SJCRH30 (cell line): ENCODE data around the gene SPNS3. TPM values are rescaled to one million over a fixed set of nuclear protein-coding genes. Genes with fewer than 3 reads are reported as not detected.

Experiments
- DNase-seq, 2 experiments: peaks; one replicate each; pipeline ENCODE4 v3.0.0-alpha.2; 2015 to 2020
- H3K27ac ChIP-seq: fragments of 250-450 bp; sonication (Bioruptor Pico); 2 replicates; pipeline ENCODE4 v1.5.1; 2020; ENCODE audit warnings: mild to moderate bottlenecking, moderate library complexity
- H3K27me3 ChIP-seq: fragments of 250-450 bp; sonication (Bioruptor Pico); 2 replicates; pipeline ENCODE4 v1.5.1; 2020; ENCODE audit warnings: mild to moderate bottlenecking, moderate library complexity
- H3K36me3 ChIP-seq: fragments of 250-450 bp; sonication (Bioruptor Pico); 2 replicates; pipeline ENCODE4 v1.5.1; 2020; ENCODE audit warnings: mild to moderate bottlenecking, moderate library complexity
- H3K4me1 ChIP-seq: fragments of 250-450 bp; sonication (Bioruptor Pico); 2 replicates; pipeline ENCODE4 v1.5.1; 2020; ENCODE audit warnings: mild to moderate bottlenecking, moderate library complexity
- H3K4me3 ChIP-seq: fragments of 250-450 bp; sonication (Bioruptor Pico); 2 replicates; pipeline ENCODE4 v1.5.1; 2020; ENCODE audit warnings: mild to moderate bottlenecking, moderate library complexity
- H3K9me3 ChIP-seq: fragments of 250-450 bp; sonication (Bioruptor Pico); replicated peaks from 2 replicates; pipeline ENCODE4 v1.5.1; 2020; ENCODE audit warnings: mild to moderate bottlenecking, moderate library complexity
- total RNA-seq: library from RNA; depleted of rRNA; stranded (reverse); fragments of >200 nt; shearing (Covaris generic); gene quantifications from 2 replicates; pipeline ENCODE4 v1.2.3, GENCODE V29; 2014

Gene SPNS3
- total RNA-seq, 1 experiment from 2014 or later, result not detected

GRCh38 chr17:4475001-4475400, 41.3 kb downstream of the SPNS3 start:
- Histone ChIP-seq H3K4me1 (peaks cover 10% of the 10 kb centered on the region), H3K27ac (no peak overlapping the region), H3K4me3 (no peak overlapping the region), H3K9me3 (no peaks in the 10 kb centered on the region), H3K27me3 (no peaks in the 10 kb centered on the region), H3K36me3 (no peaks in the 10 kb centered on the region)
- DNase-seq, result no peak

DNA sequence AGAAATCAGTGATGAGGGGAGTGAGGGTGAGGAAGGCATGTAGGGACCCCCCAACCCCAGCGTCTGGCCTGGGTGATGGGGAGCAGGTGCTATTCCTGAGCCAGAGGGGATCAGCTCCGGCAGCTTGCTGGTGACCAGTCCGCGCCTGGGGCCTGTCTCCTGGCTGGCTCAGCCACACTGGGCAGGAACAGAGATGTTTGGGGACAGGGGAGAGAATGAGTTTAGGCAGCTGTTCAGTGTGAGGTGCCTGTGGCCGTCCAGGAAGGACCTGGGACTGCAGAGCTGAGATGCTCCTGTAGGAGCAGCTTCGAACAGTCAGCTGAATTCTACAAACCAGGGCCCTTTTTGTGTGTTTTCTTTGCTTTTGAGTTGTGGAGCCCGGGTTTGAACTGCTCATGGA, 41.7 kb downstream of the SPNS3 start:
- peaks cover 10% of the 10 kb centered on the region for H3K4me1 ChIP-seq

DNA sequence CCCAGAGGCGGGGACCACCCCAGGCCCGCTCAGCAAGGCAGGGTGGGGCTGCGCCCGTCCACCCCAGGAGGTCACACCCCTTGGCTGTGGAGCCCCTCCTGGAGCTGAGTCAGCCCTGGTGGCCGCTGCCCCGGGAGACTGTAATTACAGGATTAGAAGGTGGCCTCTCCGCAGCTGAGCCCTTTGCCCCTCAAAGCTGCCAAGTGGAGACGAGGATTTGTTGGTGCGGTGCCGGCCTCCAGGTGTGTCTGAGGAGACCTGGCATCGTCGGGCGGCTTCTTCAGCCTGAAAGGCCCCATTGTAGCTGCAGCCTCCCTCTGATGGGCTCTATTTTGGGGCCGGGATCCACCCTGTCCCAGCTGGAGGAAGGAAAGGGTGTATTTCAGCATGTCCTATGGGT, 42.3 kb downstream of the SPNS3 start:
- H3K27me3 ChIP-seq, result no peaks in the 10 kb centered on the region
- H3K9me3 ChIP-seq, result no peaks in the 10 kb centered on the region
- no peaks in the 10 kb centered on the region for H3K36me3 ChIP-seq
- DNase-seq, result no peak
- no peak overlapping the region for H3K27ac ChIP-seq
- peaks cover 10% of the 10 kb centered on the region for H3K4me1 ChIP-seq
- no peak overlapping the region for H3K4me3 ChIP-seq

More for the DNA sequence above, 41.7 kb downstream of the SPNS3 start:
- Histone ChIP-seq H3K27ac (no peak overlapping the region), H3K9me3 (no peaks in the 10 kb centered on the region), H3K27me3 (no peaks in the 10 kb centered on the region), H3K36me3 (no peaks in the 10 kb centered on the region), H3K4me3 (no peak overlapping the region)
- peak in 1 of 2 experiments; percentile 21 for DNase-seq

DNA sequence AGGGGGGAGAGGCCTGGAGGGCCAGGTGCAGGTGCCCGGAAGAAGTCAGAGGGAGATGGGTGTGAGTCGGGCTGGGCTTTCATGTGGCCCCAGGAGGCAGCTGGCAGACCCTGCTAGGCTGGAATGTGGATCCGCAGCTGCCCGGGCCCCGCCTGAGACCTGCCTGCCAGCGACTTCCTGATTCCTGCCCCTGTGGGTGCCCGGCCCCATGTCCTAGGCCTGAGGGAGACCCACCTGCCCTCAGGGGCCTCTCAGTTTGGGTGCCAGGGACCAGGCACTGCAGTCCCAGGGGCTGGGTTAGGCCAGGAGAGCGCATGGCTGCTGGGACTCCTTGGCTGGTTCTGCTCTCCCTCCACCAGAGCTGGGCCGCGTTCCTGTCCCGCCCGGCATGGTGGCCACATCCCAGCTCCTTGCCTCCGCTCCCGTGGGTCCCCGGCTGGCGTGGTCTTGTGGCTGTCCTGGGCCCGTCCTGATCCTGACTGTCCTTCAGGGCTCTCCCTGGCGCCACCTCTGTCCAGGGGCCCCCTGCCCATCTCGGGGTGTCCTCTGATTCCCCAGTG, 42.9 kb downstream of the SPNS3 start:
- no peaks in the 10 kb centered on the region for H3K27me3 ChIP-seq
- no peak overlapping the region for H3K27ac ChIP-seq

DNA sequence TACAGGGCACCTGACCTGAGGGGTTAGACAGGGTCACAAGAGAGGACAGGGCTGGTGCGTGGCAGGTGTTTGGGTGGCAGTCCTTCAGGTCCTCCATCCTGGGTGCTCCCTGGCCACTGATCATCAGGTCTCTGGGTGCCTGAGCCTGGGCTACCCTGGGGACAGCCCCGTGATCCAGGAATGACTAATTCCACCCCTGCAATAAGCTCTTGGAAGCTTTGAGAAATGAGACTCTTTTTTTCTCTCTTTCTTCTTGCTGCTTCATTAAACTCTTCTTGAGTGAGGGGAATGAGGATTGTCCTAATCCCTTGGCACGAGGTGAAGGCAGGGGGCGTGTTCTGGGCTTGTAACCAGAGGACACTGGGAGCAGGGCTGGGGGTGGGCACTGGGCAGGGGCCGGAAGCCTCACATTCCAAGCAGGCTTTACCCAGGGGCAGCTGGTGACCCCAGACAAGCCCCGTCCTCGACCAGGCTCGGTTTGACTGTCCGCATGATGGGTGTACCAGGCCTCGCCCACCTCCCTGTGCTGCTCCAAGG, 43.6 kb downstream of the SPNS3 start:
- no peaks in the 10 kb centered on the region for H3K9me3 ChIP-seq
- no peak overlapping the region for H3K4me3 ChIP-seq
- no peaks in the 10 kb centered on the region for H3K36me3 ChIP-seq
- H3K27ac ChIP-seq, result no peak overlapping the region
- DNase-seq, result no peak
- no peaks in the 10 kb centered on the region for H3K27me3 ChIP-seq
- peaks cover 10% of the 10 kb centered on the region for H3K4me1 ChIP-seq

More for the DNA sequence above, 42.9 kb downstream of the SPNS3 start:
- H3K4me1 ChIP-seq, result peaks cover 10% of the 10 kb centered on the region
- no peaks in the 10 kb centered on the region for H3K36me3 ChIP-seq
- H3K4me3 ChIP-seq, result no peak overlapping the region
- peak; percentile 19 to 24 for DNase-seq
- H3K9me3 ChIP-seq, result no peaks in the 10 kb centered on the region

DNA sequence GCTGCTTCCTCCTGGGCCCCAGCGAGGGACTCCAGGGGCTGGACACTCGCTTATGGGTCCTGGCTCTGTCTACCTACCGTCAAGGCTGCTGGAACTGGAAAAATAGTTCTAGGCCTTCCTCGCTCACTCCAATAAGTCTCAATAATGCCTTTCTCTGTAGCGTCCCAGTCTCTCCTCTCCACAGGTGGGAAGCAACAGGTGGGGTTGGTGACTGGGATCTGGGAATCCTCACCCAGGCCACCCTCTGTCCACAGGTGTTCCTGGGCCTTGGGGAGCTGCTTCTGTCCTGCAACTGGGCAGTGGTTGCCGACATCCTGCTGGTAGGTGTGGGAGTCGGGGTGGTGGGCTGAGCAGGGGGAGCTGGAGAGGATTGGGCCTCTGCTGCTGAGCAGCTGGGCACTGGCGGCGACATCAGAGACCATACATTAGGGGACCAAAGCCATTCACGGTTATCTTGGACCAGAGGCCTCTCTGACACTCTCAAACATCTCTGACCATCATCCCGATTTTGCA, 44.6 kb downstream of the SPNS3 start:
- Histone ChIP-seq H3K9me3 (no peaks in the 10 kb centered on the region), H3K4me1 (peaks cover 10% of the 10 kb centered on the region), H3K27me3 (no peaks in the 10 kb centered on the region), H3K27ac (no peak overlapping the region), H3K4me3 (no peak overlapping the region), H3K36me3 (no peaks in the 10 kb centered on the region)
- DNase-seq, result no peak

GRCh38 chr17:4479340-4479981, 45.7 kb downstream of the SPNS3 start:
- H3K27me3 ChIP-seq, result no peaks in the 10 kb centered on the region
- H3K4me1 ChIP-seq, result peaks cover 10% of the 10 kb centered on the region
- no peak overlapping the region for H3K4me3 ChIP-seq
- H3K9me3 ChIP-seq, result no peaks in the 10 kb centered on the region
- H3K36me3 ChIP-seq, result no peaks in the 10 kb centered on the region
- H3K27ac ChIP-seq, result no peak overlapping the region
- no peak for DNase-seq

GRCh38 chr17:4479982-4480751, 46.4 kb downstream of the SPNS3 start:
- Histone ChIP-seq H3K27me3 (no peaks in the 10 kb centered on the region), H3K4me1 (peaks cover 10% of the 10 kb centered on the region), H3K36me3 (no peaks in the 10 kb centered on the region), H3K4me3 (no peak overlapping the region), H3K9me3 (no peaks in the 10 kb centered on the region), H3K27ac (no peak overlapping the region)
- DNase-seq, result no peak

GRCh38 chr17:4480929-4481898, 47.5 kb downstream of the SPNS3 start:
- peaks cover 5% of the 10 kb centered on the region for H3K4me1 ChIP-seq

GRCh38 chr17:4482338-4483011, 48.7 kb downstream of the SPNS3 start:
- Histone ChIP-seq H3K27me3 (no peaks in the 10 kb centered on the region), H3K4me3 (no peak overlapping the region)
- no peak for DNase-seq

More at GRCh38 chr17:4480929-4481898, 47.5 kb downstream of the SPNS3 start:
- Histone ChIP-seq H3K4me3 (no peak overlapping the region), H3K36me3 (no peaks in the 10 kb centered on the region), H3K27me3 (no peaks in the 10 kb centered on the region), H3K9me3 (no peaks in the 10 kb centered on the region), H3K27ac (no peak overlapping the region)
- DNase-seq, result no peak

DNA sequence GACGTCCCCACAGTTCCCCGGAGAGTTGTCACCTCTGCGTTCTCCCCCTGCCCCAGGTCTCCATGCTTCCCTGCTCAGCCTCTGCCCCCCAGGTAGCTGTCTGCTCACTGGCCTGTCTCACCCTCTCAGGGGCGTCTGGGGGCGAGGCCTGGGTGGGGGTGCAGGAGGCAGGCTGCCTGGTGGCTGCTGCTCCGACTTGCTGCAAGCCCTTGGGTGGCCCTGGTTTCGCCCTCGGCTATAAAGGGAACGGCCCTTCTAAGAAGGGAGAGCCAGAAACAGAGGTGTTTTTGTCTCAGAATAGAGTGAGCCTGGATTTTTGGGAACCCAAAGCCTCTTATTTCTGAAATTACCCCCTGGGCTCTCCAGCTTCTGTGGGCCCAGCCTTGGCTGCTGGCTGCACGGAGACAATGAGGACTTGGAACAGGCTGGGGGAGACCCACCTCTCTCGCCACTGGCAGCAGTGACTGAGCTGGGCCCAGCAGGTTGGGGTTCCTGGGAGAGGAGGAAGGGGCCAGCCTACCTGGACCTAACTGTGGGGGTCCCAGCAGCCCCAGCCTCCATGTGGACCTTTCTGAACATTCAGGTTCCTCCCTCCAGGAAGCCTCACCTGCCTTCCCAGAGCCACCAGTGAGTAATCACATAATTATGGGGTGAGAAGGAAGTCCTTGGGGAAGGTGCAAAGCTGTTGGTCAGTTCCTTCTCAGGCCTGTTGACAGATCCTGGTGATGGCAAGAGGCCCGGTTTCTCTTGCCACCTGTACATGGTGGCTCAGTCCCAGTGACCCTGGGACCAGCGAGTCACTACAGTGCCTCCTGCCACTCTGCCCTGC, 49.5 kb downstream of the SPNS3 start:
- no peaks in the 10 kb centered on the region for H3K4me1 ChIP-seq
- DNase-seq, result no peak
- no peaks in the 10 kb centered on the region for H3K27me3 ChIP-seq
- no peak overlapping the region for H3K27ac ChIP-seq
- H3K4me3 ChIP-seq, result no peak overlapping the region
- no peaks in the 10 kb centered on the region for H3K9me3 ChIP-seq
- H3K36me3 ChIP-seq, result no peaks in the 10 kb centered on the region

More at GRCh38 chr17:4482338-4483011, 48.7 kb downstream of the SPNS3 start:
- Histone ChIP-seq H3K4me1 (no peaks in the 10 kb centered on the region), H3K9me3 (no peaks in the 10 kb centered on the region), H3K36me3 (no peaks in the 10 kb centered on the region), H3K27ac (no peak overlapping the region)

DNA sequence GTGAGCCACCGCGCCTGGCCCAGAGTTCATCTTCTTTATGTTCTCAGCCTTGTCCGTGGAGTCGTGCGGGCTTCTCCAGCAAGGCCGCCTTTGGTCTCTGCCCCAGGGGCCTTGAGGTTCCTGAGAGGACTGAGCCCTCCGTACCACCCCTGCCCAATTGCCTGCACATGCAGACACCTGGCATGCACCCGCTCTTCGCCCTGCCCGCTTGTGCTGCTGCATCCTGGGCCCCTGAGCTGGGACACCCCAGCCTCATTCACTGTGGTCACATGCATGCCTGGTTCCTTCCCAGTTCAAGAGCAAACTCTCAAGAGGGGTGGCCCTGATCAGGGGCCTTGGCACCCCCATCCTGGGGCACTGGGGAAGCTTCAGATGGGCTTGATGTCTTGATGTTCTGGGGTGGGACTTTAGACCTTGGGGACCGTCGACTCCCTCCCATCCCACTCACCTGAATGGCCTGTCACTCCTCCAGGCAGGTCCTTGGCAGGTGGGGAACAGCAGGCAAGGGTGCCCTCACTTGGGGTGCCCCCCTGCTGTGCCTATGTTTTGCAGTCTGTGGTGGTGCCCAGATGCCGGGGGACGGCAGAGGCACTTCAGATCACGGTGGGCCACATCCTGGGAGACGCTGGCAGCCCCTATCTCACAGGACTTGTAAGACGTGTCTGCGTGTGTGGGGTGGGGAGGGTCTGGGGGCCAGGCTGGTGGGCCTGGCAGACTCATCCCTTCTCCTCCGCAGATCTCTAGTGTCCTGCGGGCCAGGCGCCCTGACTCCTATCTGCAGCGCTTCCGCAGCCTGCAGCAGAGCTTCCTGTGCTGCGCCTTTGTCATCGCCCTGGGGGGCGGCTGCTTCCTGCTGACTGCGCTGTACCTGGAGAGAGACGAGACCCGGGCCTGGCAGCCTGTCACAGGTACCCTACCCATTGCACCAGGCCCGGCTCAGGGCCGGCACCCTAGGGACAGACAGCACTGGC, 52.2 kb downstream of the SPNS3 start:
- Histone ChIP-seq H3K36me3 (no peaks in the 10 kb centered on the region), H3K4me1 (no peaks in the 10 kb centered on the region), H3K9me3 (no peaks in the 10 kb centered on the region), H3K4me3 (no peak overlapping the region), H3K27ac (no peak overlapping the region), H3K27me3 (no peaks in the 10 kb centered on the region)
- DNase-seq, result no peak
